ENCODE measurements around the gene ATP10A.

The ATP10A gene

DNA sequence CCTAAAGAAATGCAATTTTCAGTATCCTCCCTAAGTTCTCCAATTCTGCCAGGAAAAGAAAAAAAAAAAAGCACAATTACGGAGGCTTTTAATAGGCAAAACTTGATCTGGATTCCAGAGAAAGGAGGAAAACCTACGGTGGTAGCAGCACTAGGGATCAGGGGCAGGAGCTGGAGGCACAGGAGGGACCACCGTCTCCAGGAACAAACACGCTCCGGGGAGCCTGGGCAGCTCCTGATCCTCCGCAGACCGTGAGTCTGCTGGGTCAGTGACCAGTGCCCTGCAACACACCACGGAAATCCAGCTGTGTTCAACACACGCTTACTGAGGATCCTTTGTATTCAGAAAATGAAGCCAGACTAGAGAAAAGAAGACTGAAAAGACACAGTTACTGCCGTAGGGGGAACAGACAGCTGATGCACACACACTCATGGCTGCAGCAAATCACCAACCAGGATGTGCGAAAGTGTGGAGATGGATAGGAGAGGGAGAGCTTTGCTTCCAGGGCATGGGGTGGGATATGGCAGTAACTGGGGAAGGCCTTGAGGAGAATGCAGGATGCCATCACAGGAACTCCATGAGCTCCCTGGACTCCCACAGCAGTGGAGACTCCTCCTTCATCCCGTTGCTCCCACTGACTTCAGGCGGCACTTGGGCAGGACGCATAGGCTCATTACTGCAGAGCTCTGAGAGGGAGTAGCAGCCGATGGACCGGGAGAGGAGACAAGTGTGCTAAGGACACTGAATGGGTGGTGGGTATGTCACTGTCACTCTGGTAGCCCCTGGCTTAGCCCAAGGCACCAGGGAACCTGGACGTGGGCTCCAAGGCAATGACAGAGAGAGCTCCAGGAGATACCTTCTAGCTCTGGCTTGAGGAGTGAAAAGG is 167.0 kb downstream of the ATP10A start:
- DNase-seq (ENCODE audit: low read depth): no peak

DNA sequence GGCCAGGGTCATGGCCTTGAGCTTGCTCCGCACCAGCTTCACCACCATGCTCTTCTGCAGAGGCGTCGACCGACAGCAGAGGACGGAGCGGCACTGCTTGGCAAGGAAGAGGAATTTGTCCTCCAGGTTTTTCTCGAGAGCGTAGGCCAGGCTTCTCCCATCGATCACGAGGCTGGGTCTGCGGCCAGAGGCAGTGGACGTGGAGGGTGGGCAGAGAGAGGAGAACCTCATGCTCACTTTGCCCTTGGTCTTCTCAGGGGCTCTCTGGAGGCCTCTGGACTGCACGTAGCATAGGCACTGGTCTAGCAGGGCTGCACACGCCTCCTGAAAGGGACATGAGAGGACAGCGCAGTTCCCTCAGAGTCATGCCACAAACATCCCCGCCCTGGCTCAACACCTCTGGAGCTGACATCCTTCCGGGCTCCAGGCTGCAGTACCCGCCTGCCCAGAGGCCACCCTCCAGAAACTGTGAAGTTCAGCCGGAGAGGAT is 168.3 kb downstream of the ATP10A start:
- DNase-seq (ENCODE audit: low read depth): no peak

DNA sequence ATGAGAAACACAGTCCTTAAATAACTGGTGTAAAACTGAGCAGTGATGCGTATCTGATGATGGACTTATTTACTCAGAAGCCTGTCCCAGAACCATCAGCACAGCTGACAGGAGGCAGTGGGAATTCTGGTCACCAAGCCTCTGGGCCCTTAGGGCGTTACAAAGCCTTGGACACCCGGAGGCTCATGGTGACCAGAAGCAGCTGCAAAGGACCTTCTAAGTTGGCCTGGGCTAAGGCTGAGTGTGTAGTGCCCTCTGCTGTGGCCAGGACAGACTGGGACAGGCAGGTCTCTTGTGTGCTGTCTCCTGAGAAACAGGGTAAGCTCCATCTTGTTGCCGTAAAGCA is 168.9 kb downstream of the ATP10A start:
- no peak for DNase-seq (ENCODE audit: low read depth)

GRCh38 chr15:25693321-25694238 is 169.5 kb downstream of the ATP10A start:
- no peak for DNase-seq (ENCODE audit: low read depth)

DNA sequence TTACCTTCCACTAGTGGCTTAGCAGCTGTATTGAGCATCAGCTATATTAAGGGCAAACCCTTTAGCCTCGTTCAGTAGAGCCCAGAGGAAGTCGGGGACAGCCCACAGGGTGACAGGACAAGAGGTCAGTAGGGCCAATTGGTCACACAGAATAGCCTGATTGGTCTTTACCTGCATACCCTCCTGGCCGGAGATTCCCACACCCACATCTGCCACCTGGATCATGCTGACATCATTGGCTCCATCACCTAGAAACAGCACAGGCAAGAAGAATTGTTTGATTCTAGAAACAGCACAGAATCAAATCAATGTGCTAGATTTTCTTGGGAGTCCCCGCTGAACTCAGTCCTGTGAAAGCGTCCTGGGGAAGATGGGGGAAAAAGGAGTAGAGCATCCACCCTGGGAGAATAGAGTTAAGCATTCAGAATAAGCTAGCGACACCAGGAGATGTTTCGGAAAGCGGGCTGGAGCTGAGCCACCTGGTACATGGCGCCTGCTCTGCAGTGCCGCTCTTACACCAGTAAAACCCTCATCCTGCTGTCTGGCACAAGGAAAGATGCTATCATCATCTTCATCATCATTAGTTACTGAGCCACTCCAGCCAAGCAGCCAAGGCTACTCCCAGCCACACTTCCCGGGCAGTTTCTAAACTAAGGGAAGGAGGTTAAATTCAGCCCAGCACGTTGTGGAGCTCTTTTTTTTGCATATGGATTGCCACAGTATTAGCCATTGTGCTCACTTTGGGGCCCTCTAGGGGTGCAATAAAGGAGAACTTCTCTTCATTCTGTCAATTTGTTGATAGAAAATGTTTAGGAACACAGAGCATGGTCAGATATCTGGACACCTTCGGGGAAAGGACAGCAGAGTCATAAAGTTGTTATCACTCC is 171.3 kb downstream of the ATP10A start:
- DNase-seq (ENCODE audit: low read depth): no peak

DNA sequence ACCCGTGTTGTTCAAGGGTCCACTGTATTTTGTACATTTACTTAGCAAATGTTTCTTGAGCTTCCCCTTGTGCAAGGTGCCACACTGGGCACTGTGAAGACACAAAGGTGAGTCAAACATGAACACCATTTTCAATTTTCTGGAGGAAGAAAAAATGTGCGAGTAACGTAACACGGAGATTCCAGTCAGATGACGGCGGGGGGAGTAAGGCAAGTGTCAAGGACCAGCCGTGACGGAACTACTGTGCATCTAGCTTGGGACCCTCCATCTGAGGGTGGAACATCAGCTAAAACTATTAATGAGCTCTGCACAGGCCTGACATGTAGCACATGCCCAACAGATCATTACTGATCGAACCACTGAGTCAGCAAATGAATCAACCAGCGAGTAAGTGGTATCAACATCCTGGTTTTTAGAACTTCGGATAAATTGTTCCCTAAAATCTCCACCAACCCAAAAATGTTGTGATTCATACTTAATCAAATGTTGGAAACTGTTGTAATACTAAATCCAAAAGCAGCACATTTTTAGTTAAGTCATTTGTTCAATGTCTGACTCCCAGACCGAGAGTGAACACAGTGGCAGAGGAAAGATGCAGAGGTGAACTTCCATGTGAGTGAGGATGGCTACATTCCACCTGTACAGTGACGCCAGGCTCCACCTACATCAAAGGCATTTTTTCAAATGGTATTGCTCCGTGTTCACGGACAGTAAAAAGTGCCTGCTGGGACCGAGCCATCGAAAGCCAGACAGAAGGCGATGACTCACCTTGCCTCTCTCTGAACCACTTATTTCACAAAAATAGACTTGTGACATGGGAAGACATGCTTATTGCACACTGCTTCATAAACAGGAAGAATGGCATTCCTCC is 172.2 kb downstream of the ATP10A start:
- DNase-seq (ENCODE audit: low read depth): peak; percentile 26

DNA sequence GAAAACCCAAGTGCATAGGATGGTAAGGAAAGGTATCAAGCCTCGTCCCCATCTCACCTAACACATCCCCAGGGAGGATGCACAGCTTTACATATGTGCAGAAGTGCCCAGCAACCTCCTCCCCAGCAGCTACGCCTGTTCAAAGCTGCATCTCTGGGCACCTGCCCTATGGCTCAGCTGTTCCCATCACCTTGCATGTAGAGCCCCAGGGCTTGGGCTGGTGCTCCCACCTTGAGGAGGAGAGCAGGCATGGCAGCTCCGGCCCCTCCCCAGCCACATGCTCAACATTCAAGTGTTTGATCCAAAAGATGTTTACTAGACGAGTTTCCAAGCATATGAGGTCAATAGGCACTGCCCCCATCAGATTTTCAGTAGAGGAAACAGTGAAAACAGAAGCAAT is 173.5 kb downstream of the ATP10A start:
- DNase-seq (ENCODE audit: low read depth): no peak

DNA sequence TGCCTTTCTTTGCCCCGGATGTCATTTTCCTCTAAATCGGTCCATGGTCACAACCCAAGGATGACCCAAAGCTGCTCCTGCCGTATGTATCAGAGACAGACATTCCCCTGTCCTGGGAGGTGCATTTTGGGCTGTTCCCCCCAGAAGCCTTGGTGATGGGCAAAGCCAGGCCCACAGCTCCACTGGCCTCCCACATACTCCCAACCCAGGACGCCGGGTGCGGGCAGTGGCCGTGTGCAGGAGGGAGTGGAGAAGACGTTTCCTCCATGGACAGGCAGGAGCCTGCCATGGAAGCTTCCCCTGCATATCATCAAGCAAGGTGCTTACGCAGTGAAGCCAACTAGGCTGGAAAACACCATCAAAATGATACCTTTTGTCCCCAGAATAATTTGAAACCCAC is 175.0 kb downstream of the ATP10A start:
- DNase-seq (ENCODE audit: low read depth): no peak

- DNase-seq (ENCODE audit: low read depth): no peak
These were observed 175.4 kb downstream of the ATP10A start for GRCh38 chr15:25687689-25688088.

DNA sequence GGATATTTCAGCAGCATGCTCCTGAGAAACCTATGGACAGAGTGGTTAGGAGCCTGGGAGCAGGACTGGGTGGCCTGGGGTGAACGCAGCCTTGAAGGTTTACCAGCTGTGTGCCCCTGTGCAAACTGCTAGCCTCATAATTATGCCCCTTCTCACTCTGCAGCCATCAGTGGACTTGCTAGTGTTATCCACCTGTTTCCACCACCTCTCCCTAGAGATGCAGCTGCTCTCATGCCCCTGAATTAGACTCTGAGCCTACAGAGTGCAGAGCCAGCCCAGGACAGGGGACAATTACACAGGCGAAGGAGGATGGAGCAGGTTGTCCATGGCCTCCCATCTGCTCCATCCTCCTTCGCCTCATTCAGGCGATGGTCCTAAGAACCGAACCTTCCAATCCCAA is 175.9 kb downstream of the ATP10A start:
- DNase-seq (ENCODE audit: low read depth): no peak

- no peak for DNase-seq (ENCODE audit: low read depth)
These were observed 176.3 kb downstream of the ATP10A start for GRCh38 chr15:25686780-25687179.

DNA sequence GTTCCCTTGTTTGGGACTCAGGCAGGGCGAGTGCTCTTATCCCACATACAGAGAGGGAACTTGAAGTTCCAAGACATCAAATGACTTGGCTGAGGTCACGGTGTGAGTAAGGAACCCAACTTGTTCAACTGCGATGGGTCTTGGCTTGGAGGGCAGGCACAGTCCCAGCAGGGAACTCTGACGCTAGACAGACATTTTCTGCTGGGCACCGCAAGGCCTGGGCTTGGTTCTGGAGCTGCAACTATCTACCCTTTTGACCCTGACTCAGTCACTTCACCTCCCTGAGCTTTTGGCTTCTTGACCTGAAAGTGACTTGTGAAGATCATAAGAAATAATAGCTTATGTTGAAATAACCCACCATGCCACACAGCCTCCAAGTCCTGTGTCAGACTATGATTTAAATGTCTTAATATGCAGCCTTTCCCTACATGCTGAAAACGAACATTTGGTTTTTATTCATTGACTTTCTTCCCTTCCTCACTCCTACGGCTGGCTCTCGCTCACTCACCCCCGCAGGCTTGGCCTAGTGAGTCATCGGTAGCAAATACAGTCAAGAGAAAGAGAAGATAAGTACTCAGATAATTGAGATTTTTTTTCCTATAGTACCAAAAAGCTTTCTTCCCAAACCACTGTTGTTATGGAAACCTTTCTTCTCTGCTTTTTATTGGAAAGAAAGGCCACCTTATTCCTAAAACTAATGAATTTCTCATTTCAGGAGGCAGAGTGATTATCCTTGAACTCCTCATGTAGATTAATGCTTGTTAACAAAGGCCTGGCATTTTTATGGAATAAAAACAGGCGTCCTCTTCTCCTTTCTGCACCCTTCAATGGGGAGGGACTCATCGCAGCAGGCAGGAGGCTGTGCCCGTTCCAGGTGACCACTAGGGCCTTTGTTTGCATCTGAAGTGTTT is 178.4 kb downstream of the ATP10A start:
- peak; percentile 11 for DNase-seq (ENCODE audit: low read depth)

- DNase-seq (ENCODE audit: low read depth): no peak
These were observed 179.2 kb downstream of the ATP10A start for GRCh38 chr15:25683911-25684310.

- DNase-seq (ENCODE audit: low read depth): no peak
These were observed 179.7 kb downstream of the ATP10A start for GRCh38 chr15:25683415-25683814.

GRCh38 chr15:25682340-25682739 is 180.8 kb downstream of the ATP10A start:
- DNase-seq (ENCODE audit: low read depth): no peak

DNA sequence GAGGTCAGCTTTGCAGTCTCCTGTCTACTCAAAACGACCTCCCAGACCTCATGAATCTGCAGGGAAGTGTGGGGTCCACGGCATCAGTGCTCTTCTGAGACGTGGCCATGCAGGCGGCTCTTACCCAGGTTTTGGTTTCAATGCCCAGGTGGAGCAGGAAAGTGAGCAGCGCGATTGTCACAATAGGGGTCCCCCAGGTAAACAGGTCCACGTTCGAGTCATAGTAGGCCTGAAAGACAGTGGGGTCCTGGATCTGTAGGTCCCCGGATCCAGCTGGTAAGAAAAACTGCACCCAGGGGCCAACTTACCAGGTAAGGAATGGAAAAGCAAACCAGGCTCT is 182.5 kb downstream of the ATP10A start:
- no peak for DNase-seq (ENCODE audit: low read depth)

- no peak for DNase-seq (ENCODE audit: low read depth)
These were observed 183.0 kb downstream of the ATP10A start for GRCh38 chr15:25679964-25680685.

DNA sequence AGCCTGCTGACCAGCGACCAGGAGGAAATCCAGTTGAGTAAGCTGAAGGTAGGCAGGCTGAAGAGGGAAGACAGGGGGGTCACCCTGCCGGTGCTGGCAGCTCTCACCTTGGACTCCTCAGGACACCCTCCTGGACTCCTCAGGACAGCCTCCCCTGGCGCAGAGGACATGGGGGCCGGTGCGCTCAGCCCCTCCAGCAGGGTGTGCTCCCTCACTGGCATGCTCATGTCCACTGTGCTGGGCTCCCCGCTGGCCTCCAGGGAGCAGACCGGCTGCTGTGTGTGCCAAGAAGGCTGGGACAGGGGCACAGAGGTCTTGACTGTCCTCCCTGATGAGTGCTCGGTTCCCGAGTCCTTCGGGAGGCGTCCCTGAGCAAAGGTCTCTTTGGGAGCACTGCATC is 183.6 kb downstream of the ATP10A start:
- DNase-seq (ENCODE audit: low read depth): no peak

- no peak for DNase-seq (ENCODE audit: low read depth)
These were observed 184.6 kb downstream of the ATP10A start for GRCh38 chr15:25678500-25678855.

All from HS-5 (cell line).